HG03354 (cell line): Measurements from ENCODE around the gene MED12.

ENCODE experiments used
- ATAC-seq: cut with Tn5 transposase; IDR thresholded peaks from one replicate; pipeline ENCODE4 v1.9.1; 2021; ENCODE audit warnings: mild to moderate bottlenecking; ENCODE audit not compliant: unreplicated experiment, poor library complexity, severe bottlenecking

MED12 gene

DNA sequence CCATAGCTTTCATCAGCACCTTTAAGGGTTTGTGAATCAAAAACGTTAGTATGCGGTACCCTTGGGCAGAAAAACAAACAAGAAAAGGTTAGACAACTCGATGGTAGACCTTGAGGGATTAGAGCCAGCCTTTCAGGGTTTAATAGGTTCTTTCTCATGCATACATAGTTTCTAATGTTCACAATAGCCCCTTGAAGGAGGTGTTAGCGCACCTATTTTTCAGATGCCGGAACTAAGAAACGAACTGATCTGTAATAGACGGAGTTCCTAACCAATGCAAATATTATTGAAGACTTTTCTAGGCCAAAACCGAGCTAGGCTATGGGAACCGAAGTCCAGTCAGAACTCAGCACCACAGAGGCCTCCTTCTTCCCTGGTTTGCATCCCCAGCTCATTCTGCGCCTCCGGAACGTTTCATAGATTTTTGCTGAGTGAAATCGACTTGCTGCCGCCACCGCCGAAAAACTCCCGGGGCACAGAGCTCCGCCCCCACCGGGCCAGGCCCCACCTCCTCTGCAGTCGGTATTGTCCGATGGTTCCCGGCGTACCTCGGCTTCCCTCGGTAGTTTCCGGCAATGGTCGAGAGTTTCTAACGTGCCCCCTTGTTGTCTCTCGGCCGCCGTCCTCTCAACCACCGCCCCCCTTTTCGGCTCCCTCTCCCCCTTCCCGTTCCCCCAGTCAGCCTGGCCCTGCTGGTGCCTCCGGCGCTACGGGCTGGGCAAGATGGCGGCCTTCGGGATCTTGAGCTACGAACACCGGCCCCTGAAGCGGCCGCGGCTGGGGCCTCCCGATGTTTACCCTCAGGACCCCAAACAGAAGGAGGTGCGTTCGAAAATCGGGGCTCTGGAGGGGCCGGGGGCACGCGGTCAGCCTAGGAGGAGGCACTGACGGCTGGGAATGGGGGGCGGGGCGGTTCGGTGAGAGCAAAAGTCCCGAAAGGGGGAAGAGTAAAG lies at the start of gene MED12:
MED12 (plus strand) TSS at position 565 of the 953 bp plus-strand sequence; CDS start at position 724, 159 bp downstream.
- peak; percentile 93 for ATAC-seq

DNA sequence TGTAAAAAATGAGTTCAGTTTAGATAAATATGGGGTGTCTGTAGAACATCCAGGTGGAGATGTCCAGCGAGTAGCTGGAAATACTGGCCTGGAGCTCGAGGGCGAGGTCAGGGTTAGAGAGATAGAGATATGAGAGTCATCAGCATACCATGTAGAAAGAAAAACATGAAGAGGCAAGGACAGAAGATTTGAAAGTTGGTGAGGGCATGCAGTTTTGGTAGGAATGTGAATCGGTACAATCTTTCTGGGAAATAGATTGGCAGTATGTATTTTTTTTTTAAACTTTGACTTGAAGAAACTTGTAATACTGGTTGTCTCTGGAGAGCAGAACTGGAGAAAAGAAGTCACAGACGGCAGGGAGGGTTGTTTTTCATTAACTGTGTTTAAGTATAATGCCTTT lies 47.9 kb upstream of the MED12 start:
- no peak for ATAC-seq

DNA sequence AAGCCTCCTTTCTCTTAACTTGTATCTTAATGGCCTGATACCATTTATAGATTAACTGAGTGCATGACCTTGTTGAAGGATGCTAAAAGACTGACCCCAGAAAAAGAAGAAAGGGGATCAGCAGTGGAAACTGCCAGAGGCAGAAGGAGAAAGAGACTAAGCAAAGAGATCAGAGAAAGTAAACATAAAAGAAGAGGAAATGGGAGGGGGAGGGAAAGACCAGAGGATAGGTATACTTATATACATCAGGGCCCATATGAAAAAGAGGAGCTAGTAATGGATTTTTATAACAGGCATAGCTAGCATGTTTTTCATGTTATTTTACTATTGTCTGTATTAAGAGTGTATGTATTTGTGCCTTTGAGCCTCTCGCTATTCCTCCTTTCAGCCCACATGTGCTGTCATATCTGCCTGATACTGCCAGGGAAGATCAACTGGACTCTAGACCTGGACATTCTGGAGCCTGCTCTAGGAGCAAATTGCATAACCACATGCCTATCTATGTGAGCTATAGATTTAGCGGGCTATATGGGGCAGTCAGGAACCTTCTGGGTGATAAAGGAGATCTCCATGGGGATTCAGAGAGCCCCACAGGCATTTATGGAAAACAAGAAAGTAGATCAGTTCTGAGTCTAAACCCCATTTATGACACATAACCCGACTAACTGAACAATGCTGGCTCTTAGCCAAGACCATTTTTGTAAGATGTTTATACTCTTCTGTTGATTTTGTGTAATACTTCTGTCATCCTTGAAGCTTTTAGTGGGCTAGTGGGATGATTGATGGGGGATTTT lies 36.9 kb upstream of the MED12 start:
- no peak for ATAC-seq

DNA sequence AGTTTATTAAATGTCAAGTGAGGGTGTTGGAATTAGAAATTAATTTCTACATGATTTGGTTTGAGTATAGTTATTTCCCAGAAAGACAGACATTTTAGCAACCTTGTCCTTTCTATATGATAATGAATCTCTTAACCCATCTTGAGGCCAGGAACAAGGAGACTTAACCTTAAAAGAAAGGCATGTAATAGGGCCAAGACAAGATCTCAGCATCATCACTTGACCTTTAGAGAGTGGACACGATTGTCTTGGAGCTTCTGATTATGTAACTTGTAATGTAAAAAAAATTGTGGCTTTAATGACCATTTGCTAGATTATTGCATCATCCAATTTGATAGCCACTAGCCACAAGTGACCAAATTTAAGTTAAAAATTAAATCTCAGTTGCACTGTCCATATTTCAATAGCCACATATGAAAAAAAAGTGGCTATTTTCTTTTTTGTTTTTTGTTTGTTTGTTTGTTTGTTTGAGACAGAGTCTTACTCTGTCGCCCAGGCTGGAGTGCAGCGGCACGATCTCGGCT lies 36.2 kb upstream of the MED12 start:
- ATAC-seq: no peak

DNA sequence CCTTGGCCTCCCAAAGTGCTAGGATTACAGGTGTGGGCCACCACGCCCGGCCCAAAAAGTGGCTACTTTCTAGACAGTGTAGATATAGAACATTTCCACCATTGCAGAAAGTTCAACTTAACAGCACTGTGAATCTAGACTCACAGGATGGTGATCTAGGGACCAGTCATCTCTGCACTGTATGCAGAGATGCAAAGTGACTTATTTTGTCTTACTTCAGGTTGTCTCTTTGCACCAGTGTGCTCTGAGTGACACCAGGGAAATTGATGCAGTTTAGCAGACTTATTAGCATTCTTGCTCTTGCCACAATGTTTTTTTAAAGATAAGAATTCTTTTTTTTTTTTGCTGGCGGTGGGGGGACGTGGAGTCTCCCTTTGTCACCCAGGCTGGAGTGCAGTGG lies 35.6 kb upstream of the MED12 start:
- ATAC-seq: no peak

DNA sequence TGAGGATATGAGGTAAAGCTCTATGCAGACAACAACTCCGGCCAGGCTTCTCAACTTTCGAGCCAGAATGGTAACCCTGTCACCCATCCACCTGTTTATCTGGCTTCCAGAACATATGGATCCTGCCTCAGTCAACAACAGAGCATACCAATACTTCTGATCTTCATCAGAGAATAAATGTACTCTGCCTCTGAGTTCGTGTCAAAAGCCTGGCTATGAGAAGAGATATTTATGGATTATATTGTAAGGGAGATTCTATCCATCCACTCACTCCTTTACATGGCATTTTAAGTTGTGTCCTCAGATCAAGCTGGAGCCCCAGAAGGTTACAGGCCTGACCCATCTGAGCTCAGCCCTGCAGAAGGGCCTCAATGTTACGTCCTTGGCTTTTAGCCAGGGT lies 32.5 kb upstream of the MED12 start:
- no peak for ATAC-seq

DNA sequence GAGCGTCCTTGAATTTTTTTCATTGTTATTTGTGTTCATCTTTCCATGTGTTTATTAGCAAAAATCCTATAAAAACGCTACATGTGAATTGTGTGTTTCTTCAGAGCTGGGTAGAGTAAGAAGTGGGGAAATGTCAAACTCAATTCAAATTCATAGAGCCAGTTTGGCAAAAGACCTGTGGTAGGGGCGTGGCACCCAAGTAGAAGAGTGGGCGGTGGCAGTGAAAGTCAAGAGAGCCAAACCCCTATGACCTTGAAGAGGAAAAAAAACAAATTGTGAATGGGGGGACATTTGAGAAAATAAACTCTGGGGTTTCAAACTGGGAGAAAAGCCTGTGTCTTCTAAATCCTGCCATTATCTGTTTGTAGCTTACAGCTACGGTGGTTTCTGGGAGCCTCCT lies 27.1 kb upstream of the MED12 start:
- ATAC-seq: no peak

DNA sequence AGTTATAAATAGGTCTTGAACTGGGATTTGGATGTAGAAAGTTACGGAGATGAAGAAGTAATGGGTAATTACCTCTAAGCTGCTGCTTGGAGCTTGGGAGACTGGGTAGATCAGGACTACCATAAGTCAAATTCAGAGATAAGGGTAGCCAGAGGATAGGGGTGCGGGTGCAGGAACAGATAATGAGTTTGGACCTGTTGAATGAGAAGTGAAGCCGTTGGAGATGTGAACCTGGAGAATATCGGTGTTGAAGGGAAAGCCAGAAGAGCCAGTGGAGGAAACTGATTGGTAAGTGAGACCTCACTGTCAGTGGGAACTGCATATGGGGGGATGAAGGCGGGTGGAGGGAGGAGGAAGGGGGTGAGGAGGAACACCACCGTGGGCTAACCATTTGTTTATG lies 23.4 kb upstream of the MED12 start:
- ATAC-seq: no peak

DNA sequence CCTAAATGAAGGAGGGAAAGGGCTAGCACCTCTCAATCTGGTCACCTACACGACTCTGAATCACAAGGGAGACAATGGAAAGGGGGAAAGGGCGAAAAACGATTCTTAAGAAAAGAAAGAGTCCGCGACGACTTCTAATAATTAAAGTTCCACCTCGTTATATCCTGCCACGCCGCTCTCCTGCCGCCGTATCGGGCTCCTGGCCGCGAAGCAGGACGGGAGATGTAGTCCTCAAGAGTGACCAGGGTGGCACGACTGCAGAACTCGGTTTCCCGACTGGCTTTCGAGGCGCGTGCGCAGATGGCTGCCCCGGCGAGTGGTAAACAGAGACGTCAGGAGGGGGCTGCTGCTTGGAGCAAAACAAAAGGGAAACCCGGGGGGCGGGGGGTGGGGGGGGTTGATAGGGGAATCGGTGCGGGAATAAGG lies 22.8 kb upstream of the MED12 start, which contains the start of gene FOXO4:
FOXO4 (plus strand) TSS at position 297 of the 426 bp plus-strand sequence. CDS start 678 bp downstream, outside the sequence.
- peak; percentile 91 for ATAC-seq

DNA sequence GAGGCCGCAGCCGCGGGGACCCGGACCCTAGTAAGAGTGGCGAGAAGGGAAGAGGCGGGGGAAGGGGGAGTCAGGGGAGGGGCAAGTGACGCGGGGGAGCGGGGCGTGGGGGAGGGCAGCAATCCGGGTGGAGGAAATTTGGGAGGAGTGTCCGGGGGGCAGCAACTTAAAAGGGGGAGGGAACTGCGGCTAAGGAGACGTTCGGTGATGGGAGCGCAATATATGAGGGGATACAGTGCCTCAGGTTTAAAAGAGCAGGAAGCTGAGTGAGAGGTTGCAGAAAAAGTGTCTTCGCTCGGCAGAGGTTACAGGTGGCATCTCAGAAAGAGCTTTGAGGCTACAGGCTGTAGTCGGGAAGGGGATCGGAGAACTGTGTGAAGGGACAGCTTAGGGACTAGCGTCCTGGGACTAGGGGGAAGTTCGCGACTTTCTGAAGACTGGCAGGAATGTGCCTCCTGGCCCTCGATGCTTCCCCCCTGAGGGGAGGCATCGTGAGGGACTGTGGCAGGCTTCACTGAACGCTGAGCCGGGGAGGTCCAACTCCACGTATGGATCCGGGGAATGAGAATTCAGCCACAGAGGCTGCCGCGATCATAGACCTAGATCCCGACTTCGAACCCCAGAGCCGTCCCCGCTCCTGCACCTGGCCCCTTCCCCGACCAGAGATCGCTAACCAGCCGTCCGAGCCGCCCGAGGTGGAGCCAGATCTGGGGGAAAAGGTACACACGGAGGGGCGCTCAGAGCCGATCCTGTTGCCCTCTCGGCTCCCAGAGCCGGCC lies 22.2 kb upstream of the MED12 start:
- ATAC-seq: no peak

DNA sequence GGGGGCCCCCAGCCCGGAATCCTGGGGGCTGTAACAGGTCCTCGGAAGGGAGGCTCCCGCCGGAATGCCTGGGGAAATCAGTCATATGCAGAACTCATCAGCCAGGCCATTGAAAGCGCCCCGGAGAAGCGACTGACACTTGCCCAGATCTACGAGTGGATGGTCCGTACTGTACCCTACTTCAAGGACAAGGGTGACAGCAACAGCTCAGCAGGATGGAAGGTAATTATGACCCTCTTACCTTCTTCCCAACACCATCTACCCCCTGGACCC lies 21.7 kb upstream of the MED12 start:
- ATAC-seq: no peak

DNA sequence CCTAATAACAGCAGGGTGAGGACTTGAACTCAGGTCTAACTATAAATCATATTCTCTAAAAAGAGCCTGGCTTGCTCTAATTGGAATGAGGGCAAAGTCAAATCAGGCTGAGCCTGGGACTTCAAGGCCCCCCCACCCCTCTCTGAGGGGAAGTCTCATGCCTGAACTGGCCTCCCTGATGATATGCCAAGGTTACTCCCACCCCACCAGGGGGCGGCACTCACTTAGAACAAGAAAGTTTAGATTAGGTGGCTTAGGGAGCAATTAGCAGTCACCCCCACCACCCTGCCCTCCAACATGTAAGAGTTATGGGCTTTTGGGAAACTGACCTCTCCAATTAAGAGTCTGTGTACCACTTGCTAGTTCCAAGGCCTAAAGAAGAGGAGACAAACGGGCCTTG lies 20.1 kb upstream of the MED12 start:
- peak; percentile 37 for ATAC-seq

DNA sequence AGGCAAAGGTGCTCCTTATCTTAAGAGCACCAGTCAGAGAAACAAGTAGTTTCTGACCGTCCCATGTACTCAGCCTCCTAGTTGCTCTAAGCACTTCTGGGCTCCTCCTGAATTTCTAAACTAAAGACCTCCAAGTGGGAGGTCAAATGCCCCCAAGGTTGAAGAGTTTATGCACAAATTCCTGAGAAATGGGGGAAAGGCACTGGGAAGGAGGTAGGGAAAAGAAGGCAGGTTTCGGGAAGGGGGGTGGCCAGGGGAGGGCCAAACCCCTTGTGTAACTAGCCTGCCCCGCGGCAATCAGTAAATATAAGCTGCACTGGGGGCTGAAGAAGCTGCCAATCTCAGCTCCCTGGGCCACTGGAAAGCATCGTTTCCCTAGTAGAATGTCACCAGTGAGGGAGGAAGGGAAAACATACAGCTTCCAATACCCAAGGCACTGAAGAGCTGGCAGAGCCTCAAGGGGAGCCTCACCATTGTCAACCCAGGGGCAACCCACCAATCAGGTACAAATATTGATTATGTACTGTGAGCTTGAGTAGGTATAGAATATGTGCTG lies 19.4 kb upstream of the MED12 start:
- no peak for ATAC-seq

DNA sequence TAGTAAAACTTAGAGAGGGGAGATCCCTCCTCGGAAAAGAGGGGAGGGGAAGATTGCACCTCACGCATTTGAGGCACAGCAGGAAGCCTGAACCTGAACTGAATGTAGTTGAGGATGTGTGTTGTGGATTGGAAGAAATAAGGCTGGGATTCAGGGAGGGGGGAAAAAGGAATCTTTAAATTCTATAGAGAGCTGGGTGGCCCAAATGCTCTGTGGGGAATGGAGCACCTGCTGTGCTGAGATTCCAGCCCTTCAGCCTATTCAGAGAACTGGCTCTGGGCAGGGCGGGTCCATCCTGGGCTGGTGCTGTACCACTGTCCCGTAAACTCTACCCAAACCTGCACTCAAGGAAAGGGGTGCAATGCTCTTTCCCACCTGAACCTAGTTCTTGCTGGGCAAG lies 18.7 kb upstream of the MED12 start:
- ATAC-seq: no peak

DNA sequence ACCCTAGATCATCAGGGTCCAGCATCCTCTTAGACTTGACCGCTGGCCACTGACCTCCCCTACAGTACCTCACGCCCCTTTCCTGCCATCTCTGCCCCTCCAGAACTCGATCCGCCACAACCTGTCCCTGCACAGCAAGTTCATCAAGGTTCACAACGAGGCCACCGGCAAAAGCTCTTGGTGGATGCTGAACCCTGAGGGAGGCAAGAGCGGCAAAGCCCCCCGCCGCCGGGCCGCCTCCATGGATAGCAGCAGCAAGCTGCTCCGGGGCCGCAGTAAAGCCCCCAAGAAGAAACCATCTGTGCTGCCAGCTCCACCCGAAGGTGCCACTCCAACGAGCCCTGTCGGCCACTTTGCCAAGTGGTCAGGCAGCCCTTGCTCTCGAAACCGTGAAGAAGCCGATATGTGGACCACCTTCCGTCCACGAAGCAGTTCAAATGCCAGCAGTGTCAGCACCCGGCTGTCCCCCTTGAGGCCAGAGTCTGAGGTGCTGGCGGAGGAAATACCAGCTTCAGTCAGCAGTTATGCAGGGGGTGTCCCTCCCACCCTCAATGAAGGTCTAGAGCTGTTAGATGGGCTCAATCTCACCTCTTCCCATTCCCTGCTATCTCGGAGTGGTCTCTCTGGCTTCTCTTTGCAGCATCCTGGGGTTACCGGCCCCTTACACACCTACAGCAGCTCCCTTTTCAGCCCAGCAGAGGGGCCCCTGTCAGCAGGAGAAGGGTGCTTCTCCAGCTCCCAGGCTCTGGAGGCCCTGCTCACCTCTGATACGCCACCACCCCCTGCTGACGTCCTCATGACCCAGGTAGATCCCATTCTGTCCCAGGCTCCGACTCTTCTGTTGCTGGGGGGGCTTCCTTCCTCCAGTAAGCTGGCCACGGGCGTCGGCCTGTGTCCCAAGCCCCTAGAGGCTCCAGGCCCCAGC lies 17.6 kb upstream of the MED12 start:
- no peak for ATAC-seq

DNA sequence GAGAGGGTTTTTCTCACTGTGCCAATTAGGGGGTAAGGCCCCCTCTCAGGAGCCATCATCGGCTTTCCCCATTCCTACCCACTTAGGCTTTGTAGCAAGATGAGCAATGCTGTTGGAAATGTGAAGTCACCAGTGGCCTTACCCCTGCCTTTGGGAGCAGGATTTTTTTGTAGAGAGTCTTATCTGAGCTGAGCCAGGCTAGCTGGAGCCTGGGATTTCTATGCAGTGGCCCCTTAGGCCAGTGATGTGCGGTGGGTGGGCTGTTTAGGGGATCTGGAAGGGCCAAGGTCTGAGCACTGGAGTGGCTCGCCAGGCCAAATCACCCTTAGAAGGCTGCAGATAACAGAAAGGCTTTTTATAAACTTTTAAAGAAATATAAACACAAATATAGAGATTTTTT lies 16.1 kb upstream of the MED12 start:
- ATAC-seq: no peak

DNA sequence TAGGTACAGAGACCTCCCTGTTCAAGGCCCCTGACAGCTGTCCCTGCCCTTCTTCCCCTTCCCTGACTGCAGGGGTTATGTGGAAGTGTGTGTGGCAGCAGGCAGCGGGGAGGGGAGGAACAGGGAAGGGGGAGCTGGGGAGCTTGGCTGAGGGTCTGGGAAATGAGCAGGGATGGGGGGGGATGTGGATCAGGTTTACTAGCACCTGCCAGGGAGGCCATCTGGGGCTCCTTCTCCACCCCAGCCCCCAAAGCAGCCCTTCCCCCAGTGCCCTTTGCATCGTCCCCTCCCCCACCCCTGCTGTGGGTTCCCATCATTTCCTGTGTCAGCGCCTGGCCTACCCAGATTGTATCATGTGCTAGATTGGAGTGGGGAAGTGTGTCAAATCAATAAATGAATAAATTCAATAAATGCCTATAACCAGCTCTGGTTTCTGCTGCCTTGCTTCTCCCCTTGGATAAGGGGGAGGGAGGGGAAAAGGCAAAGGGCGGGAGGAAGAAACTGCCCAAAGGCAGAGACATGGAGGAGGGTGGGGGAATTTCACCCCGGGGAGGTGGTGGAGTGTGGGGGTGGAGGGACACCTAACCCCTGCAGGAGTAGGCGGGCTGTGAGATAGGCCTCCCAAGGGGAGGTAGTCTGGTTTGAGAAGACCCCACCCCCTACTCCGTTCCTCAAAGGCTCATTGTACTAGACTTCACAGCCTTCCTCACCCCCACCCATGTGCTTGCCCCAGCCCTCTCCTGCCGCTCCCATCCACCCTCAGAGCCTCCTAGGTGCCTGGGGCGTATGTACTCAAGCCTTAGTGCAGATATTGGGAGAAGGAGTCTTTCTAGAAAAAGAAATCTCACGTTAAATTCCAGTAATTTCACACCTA lies 15.0 kb upstream of the MED12 start:
- ATAC-seq: peak; percentile 42

DNA sequence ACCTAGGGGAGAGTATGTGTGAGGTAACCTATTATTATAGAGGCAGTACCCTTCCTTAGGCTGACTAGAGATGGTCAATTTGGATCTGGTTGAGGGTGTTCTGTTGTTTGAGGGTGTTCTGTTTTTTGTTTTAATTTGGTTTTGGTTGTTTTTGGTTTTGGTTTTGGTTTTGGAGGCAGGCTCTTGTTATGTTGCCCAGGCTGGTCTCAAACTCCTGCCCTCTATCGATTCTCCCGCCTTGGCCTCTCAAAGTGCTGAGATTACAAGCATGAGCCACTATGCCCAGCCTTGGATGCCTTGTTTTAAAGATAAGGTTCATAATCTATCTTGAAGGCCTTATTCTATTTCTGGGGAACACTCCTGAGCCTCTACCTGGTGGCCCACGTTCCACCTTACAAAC lies 12.8 kb upstream of the MED12 start:
- no peak for ATAC-seq
